Fibroblast of pulmonary artery (primary cell): ENCODE data around the gene CD300C.

Source experiments
- DNase-seq: peaks from one replicate; pipeline ENCODE4 v3.0.0-alpha.2; 2010; ENCODE audit warnings: low read depth
- H3K4me3 ChIP-seq: replicated peaks from 2 replicates; pipeline ENCODE4 v1.5.1; 2011; ENCODE audit warnings: low read depth, mild to moderate bottlenecking, control low read depth, low read length, moderate library complexity
- CTCF ChIP-seq: IDR thresholded peaks from 2 replicates; pipeline ENCODE4 v1.5.1; 2011; ENCODE audit warnings: mild to moderate bottlenecking, control low read depth, low read length, inconsistent platforms; ENCODE audit errors: missing control alignments

The CD300C gene

DNA sequence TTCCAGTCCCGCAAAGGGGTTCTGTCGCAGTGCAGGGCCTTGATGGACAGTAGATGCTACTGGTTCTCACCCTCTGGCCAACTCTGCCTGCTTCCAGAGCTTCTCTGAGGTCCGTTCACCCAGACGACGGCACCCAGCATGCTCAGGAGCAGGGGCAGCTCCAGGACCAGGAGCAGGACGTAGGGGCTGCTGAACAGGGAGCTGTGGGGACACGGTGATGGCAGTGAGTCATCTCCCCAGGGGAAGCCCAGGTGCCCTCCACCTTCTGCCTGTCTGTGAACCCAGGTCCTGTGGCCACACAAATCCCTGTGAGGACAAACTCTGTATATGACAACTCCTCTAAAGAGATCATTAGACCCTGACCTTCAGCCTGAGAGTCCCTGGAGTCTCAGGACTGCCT is 3.4 kb upstream of the CD300C start:
- TF ChIP-seq CTCF = no peak
- H3K4me3 ChIP-seq = no peak overlapping the region
- no peak for DNase-seq

DNA sequence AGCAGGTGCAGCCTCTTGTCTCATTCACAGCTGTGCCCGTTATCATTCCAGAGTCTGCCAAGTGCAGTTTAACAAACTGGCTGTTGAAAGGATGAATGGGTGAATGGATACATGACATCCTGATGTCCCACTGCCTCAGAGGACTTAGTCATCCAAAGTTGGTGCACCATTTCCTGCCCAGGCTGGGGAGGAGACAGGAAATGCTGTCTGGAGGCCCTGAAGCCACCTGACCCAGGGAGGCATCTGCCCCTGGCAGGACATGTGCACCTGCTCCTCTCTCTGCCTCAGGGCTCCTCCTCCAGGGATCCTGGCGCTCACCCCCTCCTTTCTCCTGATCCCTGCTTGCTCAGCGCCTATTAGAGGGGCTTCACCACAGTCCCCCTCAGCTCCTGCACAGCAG is 1.8 kb upstream of the CD300C start:
- TF ChIP-seq CTCF = no peak
- no peak for DNase-seq
- H3K4me3 ChIP-seq = no peak overlapping the region

DNA sequence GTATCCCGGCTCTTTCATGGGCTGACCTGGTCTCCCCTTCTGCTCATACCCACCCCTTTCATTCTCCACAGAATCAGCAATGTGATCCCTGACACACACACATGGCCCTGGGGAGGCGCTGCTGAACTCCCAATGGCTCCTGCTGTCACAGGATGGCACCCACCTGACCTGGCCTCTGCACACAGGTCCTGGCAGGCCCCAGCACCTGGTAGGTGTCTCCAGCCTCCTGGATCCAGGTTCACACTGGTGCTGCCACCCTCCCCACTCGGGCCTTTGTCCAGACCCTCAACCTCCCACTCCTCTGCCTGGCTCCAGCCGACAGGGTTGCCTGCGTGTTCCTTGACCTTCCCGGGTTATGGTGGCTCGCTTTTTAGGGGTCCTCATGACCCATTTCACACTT is 1.3 kb upstream of the CD300C start:
- H3K4me3 ChIP-seq = no peak overlapping the region
- no peak for TF ChIP-seq CTCF
- DNase-seq = no peak

DNA sequence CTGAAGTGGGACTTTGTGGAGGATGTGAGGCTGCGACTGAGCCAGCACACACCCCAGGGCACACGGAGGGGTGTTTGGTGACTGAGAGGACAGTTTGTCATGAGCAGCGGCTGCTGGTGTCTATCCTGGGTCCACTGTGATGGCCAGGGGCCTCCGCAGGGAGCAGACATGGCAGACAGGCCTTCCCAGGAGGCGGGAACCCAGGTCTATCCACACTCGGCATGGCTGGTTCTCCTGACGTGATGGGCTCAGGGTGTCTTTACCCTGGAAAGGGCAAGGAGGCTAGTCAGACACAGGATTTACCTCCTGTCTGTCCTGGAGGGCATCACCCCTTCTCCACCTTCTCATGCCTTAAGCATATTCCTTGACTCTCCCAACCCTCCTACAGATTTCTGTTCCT is 671 bp upstream of the CD300C start:
- DNase-seq = no peak
- TF ChIP-seq CTCF = no peak
- no peak overlapping the region for H3K4me3 ChIP-seq

DNA sequence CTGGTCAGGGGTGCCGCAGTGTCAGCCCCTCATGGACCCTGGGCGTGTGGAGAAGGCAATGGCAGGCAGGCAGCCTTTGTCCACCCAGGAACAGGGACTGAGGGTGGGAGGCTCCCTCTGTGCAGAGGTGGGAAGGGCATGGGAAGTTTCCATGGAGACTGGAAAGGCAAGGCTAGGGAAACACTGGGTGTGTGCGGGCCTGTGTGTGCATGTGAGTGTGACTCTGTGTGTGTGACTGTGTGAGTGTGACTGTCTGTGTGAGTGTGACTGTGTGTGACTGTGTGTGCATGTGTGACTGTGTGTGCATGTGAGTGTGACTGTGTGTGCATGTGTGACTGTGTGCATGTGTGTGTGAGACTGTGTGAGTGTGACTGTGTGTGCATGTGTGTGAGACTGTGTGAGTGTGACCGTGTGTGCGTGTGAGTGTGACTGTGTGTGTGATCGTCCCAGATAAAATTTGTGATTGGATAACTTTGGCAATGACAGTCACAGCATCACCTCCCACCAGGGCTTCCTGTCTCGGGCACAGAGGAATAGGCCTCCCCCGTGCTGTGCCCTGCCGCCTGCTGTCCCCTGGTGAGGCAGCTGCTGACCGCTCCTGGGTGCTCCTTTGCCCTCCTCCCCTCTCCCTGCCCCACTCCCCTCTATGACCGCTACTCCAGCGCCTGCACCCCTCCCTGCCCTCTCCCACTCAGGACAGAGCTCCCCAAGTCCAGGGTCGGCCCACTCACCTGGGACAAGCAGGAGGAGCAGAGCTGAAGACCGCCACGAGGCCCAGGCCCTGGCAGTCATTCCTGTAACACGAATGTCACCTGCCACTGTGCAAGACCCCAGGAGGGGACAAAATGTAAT is 698 bp downstream of the CD300C start:
- DNase-seq = no peak
- H3K4me3 ChIP-seq = no peak overlapping the region
- TF ChIP-seq CTCF = no peak

- no peak overlapping the region for H3K4me3 ChIP-seq
- no peak for TF ChIP-seq CTCF
- no peak for DNase-seq
Measured at GRCh38 chr17:74543891-74544760, 1.8 kb downstream of the CD300C start.
